HG02678 (cell line): ENCODE data around the gene C5orf34.
"Not testable (repeated sequence)": the region's sequence is repeated elsewhere in the genome, so short reads cannot be mapped to it uniquely, and the experiment has no call there.

Source experiments
- ATAC-seq: cut with Tn5 transposase; IDR thresholded peaks from one replicate; pipeline ENCODE4 v1.9.1; 2021; ENCODE audit warnings: mild to moderate bottlenecking, moderate library complexity; ENCODE audit not compliant: unreplicated experiment

Gene C5orf34, protein sequence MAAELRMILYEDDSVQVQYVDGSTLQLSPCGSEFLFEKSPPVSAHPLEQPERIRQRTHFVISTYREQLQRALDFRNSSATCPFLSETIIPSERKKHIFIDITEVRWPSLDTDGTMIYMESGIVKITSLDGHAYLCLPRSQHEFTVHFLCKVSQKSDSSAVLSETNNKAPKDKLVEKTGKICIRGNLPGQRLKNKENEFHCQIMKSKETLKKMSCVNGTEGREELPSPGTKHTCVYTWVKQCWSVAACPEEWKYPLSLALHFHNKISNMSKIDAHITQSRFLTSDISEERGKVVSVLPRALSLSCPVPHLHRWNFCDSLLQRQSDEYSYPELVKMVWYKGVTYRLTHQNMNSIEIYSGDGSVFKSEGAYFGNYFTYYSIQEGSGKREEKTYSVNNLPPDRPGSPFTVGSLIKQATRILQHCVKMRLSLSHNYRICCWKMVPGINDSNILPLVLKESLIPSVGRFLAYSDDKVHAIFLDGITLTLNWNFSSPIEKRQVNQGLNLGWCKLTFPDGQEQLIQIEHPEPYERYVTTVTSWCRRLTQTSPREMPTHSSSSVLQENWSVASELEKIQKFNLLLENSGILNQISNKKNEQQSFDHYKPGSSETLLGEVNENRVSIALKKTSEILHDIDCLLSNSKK

DNA sequence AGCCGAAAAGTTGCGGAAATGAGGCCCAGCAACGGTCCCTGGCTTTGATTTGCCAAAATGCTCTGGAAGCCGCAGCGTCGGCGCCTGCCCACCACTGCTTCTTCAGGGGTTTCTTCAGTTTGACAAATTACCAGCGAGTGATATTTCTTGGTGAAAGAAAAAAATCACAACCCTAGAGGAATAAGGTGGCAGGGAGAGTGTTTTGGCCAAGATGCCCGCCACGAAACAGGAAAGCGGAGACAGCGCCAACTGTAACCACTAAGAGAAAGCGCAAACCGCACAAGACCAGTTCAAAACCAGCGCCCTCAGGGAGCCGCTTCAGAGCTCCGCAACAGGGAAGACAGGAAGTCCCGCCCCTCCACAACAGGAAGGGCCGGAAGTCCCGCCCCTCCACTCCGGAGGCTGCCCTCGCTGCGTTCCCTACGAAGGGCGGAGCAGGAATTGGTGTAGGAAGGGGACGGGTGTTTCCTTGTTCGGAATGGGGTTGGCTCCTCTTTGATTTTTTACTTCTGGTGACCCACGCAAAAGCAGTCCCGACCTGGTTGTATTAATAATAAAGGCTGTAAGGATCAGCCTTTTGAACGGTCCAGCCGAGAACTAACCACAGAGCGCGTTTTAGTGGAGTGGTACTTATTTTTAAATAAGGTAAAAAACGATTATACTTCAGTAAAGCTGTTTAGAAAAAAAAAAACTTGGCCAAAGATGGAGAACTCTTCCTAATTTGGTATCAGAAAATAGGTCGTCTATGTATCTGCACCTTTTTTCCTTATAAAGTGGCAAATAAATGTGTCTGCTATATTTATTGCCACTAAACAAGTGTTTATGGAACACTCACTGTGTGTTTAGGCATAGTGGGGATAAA is at the start of gene C5orf34:
C5orf34 (minus strand) TSS at position 333 of the 862 bp plus-strand sequence. CDS start 5,809 bp downstream, outside the sequence.
- ATAC-seq: peak; percentile 99

DNA sequence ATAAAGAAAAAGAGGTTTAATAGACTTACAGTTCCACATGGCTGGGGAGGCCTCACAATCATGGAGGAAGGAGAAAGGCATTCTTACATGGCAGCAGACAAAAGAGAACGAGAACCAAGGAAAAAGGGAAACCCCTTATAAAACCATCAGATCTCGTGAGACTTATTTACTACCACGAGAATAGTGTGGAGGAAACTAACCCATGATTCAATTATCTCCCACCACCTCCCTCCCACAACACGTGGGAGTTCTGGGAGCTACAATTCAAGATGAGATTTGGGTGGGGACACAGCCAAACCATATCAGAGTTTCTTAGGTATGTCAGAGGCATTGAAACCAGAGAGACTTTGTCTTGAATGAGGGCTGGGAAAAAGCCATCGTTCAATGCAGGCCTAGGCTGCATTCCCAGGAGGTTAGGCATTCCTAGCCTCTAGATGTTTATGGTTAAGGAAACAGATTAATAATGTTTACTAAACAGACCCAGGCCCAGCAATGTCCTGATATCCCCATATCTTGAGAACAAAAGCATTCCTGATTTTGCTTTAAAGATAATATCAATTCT is 49.4 kb upstream of the C5orf34 start:
- ATAC-seq: no peak

DNA sequence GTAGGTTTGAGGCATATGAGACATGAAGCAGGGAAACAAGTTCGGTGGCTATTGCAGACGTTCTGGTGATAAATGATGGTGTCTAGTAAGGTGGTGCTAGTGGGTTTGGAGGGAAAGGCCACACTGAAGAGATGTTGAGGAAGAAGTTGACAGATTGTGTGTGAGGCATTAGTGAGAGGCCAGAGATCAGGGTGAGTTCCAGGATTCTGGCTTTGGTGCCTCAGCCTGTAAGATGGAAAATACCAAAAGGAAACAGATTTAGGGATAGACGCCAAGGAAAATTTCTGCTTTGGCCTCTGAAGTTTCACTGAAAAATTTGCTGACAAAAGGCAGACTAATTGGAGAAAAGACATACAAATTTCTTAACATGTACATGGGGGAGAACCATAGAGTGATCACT is 48.4 kb upstream of the C5orf34 start:
- no peak for ATAC-seq

DNA sequence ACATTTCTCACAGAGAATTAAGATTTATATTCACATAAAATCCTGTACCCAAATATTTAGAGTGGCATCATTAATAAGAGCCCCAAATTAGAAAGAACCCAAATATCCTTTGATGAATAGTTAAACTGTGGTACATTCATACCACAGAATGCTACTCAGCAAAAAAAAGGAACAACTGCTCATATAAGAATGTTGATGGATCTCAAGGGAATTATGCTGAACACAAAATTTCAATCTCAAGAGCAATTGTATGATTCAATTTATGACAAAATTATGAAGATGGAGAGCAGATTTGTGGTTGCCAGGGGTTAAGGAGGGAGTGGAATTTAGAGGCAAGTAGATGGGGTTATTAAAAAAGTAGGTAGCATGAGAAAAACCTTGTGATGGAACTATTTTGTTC is 46.4 kb upstream of the C5orf34 start:
- no peak for ATAC-seq

DNA sequence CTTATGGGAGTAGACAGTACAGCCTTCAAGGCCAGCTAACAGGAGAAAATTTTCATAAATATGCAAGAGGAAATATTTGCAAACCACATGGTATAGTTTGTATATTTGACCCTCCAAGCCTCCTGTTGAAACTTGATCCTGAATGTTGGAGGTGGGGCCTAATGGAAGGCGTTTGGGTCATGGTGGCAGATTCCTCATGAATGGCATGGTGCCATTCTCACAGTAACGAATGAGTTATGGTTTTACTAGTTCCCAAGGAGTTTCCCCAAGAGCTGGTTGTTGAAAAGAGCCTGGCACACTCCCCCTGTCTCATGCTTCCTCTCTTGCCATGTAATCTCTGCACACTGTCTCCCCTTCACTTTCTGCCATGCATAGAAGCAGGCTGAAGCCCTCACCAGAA is 45.2 kb upstream of the C5orf34 start:
- no peak for ATAC-seq

DNA sequence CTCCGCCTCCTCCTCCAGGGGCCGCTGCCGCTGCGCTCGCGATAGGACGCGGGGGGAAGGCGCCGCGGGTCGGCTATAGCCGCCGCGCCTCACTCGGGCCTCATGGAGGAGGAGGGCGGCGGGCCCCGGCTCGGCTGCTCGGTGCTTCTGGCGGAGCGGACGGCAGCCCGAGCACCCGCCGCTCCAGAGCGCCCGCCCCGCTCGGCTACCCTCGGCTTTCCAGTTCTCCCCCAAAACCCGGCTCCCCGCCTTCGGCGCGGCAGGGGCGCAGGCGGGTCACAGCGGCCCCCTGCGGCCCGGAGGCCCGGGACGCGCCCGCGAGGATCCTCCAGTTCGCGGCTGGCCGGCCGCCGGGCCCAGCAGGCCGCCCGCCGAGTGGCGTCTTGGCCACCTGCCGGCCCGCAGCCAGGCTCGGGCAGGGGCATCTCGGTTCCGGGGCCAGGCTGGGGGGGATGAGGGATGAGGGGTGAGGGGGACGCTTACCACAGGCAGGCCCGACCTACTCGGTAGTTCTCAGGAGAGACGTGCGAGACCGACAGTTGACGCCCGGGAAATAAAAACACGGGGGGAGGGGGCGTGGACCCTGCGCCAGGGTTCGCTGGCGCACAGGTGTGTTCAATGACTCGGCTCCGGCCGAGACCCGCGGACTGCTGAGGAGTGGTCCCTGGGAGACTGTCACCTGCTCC is 42.1 kb upstream of the C5orf34 start, which contains the start of gene PAIP1:
PAIP1 (minus strand) TSS at position 221 of the 686 bp plus-strand sequence. CDS start 231 bp downstream, outside the sequence.
- ATAC-seq: peak; percentile 73

DNA sequence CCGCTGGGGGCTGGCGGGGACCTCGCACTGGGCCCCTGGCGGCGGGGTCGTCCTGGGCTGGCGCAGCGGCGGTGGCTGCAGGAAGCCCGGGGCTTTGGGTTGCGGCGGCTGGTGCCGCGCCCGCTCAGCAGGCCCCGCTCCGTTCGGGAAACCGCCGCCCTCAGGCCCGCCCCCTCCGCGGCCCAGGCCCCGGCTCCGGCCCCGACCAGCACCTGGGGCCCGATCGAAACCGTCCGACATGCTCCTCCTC is 41.6 kb upstream of the C5orf34 start:
- peak; percentile 91 for ATAC-seq

DNA sequence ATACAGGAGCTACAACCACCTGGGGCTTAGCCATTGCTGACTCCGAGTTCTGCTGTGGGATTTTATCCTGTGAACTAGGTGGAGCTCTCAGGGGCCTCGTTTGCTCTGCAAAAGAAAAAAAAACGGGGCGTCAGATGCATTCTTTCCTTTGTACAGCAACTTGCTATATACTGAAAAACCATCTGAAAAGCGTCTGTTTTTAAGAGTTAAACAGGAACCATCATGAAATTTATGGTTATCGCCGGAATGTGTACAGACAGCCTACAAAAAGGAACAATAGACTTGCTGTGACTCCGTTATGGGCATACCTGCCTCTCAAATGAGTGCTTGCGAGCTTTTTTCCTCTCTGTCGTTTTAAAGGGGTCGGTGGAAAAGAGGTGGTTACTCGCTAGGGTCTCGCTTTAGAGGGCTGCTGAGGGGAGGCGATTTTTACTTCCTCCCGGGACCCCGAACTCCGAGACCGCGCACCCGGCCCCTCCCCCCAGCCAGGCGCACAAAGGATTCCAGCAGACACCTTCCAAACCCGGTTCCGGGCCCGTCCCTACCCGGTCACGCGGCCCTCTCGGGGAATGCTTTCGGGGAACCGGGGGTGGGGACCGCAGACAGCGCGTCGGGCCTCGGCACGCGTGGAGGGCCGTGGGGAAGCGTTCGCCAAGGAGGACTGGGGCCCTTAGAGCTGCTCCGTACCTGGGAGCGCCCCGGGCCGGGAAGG is 41.1 kb upstream of the C5orf34 start:
- peak; percentile 18 for ATAC-seq

DNA sequence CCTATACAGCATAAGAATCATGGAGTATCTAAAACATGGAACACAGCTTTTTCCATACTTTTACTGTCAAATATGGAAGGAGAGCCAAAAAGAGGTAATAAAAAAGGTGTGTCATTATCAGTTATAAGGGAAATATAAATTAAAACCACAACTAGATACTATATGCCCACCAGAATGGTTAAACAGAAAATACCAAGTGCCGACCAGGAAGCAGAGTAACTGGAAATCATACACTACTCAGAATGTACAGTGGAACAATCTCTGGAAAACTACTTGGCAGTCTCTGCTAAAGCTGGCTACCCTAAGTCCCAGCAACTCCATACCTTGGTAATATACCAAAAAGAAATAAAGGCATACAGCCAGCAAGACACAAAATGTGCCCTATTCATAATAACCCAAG is 39.5 kb upstream of the C5orf34 start:
- no peak for ATAC-seq

DNA sequence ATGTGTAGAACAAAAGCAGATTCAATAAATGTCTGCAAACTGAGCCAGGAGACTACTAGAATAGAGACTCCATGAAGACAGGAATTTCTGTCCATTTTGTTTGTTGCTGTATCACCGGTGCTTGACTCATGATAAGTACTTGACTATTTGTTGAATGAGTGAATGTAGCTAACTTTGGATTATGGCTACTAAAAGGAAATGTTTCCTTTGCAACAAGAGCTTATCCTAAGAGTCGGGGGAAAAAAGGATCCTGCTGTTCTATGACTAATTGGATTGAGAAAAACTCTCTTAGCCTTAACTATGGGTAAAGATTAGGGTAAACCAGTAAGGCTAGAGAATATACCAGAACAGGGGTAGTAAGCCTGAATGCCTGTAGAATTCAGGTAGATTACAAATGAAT is 38.4 kb upstream of the C5orf34 start:
- ATAC-seq: no peak

DNA sequence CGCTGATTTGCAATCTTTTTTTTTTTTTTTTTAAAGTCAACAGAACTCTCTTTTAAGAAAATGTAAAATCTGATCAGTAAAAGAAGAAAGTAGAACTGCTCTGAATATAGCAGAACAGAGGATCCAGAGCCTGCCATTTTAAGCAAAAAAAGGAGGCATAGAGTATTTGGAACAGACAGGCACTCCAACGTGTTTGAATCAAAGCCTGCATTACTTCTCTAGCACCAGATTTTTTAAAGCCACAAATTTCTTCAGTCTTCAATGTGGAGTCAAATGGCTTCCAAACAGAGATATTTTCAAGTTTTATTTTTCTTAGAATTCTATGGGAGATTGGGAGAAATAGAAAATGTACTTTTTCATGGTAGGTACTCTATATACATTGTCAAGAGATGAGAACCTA is 36.8 kb upstream of the C5orf34 start:
- ATAC-seq: no peak

DNA sequence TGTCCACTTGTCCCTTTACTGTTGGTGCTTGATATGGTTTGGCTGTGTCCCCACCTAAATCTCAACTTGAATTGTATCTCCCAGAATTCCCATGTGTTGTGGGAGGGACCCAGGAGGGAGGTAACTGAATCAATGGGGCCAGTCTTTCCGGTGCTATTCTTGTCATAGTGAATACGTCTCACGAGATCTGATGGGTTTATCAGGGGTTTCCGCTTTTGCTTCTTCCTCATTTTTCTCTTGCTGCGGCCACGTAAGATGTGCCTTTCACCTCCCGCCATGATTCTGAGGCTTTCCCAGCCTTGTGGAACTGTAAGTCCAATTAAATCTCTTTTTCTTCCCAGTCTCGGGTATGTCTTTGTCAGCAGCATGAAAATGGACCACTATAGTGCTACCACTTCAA is 34.3 kb upstream of the C5orf34 start:
- ATAC-seq: not testable (repeated sequence)

DNA sequence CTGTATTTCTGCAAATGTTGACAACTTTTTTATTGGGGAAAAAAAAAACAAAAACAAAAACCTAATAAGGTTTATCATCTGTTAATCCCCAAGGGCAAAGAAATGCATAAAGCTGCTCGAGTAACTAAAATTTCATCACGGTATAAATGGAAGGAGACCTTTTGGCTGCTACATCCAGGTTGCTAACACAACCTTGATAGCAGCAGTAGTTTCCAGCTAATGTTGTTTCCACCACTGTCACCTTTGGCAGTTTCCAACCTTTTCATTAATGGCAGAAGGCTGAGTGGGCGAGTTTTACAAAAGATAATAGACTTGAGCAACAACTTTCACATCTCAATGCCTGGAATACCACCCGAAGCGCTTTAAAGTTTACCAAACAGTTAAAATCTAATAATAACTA is 33.4 kb upstream of the C5orf34 start:
- ATAC-seq: no peak

DNA sequence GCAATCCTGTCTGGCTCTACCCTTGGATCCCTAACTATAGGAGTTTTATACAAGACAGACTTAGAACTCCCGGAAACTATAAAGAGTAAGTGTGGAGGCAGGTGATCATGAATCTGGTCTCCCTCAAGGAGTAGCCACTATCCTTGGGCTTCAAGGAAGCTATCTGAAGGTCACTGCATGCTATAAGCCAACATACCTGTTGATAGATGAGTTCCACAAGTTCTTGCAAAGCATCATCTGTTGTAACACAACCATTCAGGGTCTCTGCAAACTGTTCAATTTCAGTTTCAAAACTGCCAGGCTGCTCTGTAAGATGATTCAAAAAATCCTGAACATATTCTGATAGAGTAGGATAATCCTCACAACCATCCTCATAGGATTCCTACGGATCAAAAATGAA is 32.6 kb upstream of the C5orf34 start:
- no peak for ATAC-seq

DNA sequence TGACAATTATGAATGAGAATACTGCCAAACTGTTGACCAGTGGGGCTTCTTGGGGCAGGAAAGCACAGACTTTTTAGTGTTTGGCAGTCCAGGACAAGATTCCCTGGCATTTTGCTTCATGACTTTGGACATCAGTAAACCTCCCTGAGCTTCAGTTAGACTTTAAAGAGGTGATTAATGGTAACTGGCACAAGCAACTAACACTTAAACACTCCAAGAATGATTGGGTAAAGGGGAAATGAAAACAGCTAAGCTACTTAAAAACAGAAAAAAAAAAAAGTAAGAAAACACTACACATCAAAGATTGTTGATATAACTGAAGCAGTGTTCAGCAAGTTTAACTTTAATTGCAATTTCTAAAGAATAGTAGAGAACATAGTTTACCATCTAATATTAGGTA is 28.5 kb upstream of the C5orf34 start:
- ATAC-seq: no peak

DNA sequence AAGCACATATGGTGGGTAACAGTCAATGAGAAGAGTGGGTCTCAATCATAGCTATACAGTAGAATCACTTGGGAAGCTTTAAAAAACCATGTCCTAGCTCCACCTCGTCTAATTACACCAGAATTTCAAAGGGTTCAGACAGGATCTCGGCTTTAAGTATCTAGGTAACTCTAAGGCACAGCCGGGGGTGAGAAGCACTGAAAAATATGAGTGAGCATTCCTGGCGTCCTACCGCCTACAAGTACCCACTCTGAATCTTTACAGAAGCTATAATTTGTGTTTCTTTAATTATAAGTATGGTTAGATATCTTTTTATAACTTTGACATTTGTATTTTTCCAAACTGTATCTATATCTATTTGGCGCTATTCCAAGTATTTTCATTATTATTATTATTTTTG is 25.8 kb upstream of the C5orf34 start:
- no peak for ATAC-seq

DNA sequence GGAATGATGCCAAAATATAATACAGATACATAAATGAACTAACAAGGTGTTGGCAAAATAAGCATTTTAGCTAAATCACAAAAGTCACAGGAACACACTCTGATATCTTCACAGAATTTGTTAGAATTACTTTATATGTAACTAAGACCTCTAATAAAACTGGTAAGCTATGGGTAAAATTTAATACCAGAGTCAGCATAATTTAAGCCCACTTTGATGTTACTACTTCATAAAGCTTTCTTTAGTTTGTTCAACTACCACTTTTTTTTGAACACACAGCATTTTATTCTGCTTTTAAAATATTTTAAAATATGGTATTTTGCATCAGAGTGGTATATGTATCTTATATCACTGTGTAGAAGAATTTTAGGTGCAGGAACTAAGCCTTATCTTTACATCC is 22.0 kb upstream of the C5orf34 start:
- ATAC-seq: no peak

DNA sequence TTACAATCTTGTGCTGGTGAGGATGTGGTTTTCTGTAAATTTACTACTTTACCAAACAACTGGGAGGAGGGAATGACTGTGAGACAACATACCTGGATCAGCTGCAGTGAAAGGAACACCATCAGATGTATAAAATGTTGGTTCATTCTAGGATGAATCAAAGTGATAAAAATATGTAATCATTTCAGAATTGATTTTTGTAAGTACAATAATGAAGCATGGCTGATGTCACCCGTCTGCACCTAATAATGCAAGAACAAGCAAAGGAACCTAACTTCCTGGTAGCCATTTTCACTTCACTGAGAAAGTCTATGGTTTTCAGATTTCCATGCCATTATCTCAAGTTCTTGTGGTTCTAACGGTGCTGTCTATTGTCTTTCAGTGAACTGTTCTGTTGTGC is 18.7 kb upstream of the C5orf34 start:
- ATAC-seq: no peak

DNA sequence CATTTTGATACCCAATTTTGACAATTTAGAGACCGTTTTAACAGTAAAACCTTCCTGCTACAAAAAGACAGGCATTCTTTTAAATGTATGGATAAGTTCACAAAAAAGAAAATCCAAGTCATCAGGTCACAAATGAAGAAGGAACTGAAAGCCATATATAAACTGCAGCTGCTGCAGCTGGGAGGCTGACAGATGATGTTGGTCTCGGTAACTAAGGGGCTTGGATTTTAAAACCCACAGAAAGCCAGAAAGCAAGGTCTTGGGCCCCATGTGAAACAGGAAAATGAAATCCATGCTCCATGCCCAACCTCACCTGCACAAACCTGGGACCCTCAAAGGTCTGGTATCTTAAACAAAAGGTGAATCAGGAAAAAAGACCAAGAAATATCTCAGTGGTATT is 15.7 kb upstream of the C5orf34 start:
- ATAC-seq: peak; percentile 43

DNA sequence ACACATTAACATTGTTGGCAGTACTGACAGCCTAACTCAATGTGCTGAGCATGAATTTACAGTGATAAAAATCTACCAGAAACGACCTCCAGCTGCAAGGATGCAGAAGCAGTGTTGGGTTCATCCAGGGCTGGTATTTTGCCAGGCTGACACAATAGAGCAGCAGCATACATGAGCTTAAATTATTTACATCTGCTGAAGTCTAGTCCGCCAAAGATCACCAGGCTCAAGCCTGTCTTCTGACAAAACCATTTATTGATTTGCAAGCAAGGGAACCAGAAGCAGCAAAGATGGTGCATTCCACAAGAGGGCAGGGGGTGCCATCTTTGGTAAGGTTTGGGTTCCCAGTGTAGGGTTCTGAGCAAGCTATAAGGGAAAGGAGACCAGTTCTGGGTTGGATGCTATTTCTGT is 8.7 kb upstream of the C5orf34 start:
- no peak for ATAC-seq
